Mammary epithelial cell (primary cell): ENCODE measurements around the gene RFX1.

Experiments
- CTCF ChIP-seq, 2 donors: IDR thresholded peaks in 1 of 2; conservative IDR thresholded peaks in 1 of 2; 2 replicates each; pipeline ENCODE4 v1.5.1; 2011 to 2012; ENCODE audit warnings: inconsistent platforms in 2 of 2, low read length in 2 of 2, mild to moderate bottlenecking in 2 of 2, control low read depth in 1 of 2, low read depth in 1 of 2; ENCODE audit not compliant: insufficient read depth in 1 of 2; ENCODE audit errors: extremely low read depth in 1 of 2
- EZH2 ChIP-seq: IDR thresholded peaks from 2 replicates; pipeline ENCODE4 v1.6.1; 2012; ENCODE audit warnings: low read length, inconsistent platforms, borderline replicate concordance

- TF ChIP-seq CTCF (conservative IDR thresholded peaks at IDR 0.05 in 1 of 2, IDR thresholded peaks at IDR 0.05 in 1 of 2; ENCODE audit: extremely low read depth in 1 of 2, insufficient read depth in 1 of 2, low read depth in 1 of 2, low read length in 2 of 2), result no peak
- TF ChIP-seq EZH2, result no peak
Measured at GRCh38 chr19:13952154-13952930, 53.8 kb downstream of the RFX1 start, which contains the start of gene DCAF15.
